ENCODE results near the gene RHOB.

RHOB gene

DNA sequence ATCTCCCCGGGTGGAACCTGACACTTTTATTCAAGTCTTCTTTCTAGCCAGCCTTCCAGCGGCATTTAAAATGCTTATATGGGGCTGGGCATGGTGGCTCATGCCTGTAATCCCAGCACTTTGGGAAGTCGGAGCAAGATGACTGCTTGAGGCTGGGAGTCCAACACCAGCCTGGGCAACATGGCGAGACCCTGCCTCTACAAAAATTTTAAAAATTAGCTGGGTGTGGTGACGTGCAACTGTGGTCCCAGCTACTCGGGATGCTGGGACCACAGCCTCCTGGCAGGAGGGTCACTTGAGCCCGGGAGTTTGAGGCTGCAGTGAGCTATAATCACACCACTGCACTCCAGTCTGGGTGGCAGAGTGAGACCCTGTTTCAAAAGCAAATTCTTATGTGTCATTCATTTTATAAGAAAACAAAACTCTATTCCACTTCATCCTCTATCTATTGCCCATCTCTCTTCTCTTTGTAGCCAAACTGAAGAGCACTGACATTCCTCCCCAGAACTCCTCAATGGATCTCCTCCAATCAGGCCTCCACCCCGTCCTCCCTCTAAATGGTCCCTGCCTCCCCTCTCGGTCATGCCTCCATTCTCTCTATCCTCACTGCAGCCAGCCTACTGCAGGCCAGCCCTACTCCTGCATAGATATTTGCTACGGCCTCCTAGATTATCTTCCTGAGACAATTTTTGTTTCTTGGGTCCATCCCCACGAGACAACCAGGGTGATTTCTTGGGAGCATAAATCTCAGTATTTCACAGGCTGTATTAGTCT is 18.0 kb upstream of the RHOB start:
- no peak overlapping the region for H3K9ac ChIP-seq (ENCODE audit: low read depth, low read length, poor library complexity)
- no peaks in the 10 kb centered on the region for H3K36me3 ChIP-seq (replicated peaks in 1 of 2; ENCODE audit: control insufficient read depth in 2 of 2, insufficient read depth in 2 of 2, low read length in 2 of 2)
- no peaks in the 10 kb centered on the region for H3K9me3 ChIP-seq (replicated peaks in 1 of 2; ENCODE audit: control insufficient read depth in 2 of 2, insufficient read depth in 1 of 2, low read depth in 1 of 2, low read length in 2 of 2)
- H3K14ac ChIP-seq (ENCODE audit: low read length): no peak overlapping the region
- no peak overlapping the region for H2AK5ac ChIP-seq (ENCODE audit: low read depth, low read length)
- H3K79me1 ChIP-seq (ENCODE audit: low read depth, low read length): no peaks in the 10 kb centered on the region
- no peak overlapping the region for H2BK12ac ChIP-seq (ENCODE audit: low read length)
- H2BK5ac ChIP-seq (ENCODE audit: low read length): no peak overlapping the region
- H3K27ac ChIP-seq (replicated peaks; ENCODE audit: low read length): no peak overlapping the region
- no peak for DNase-seq (ENCODE audit: low spot score)
- H3K4me3 ChIP-seq (ENCODE audit: low read length in 2 of 2): no peak overlapping the region
- H3K4me1 ChIP-seq (ENCODE audit: control insufficient read depth in 2 of 2, insufficient read depth in 1 of 2, low read depth in 1 of 2, low read length in 2 of 2): no peaks in the 10 kb centered on the region
- WGBS, 2 donors (ENCODE audit: extremely low coverage in 2 of 2, insufficient read length in 2 of 2, insufficient replicate concordance in 1 of 2): no CpG with 5 or more reads among the region's 11 CpGs
- H4K8ac ChIP-seq (ENCODE audit: low read depth, low read length): no peak overlapping the region
- H2BK15ac ChIP-seq (ENCODE audit: low read length): no peak overlapping the region
- no peak overlapping the region for H2AFZ ChIP-seq (ENCODE audit: low read length)
- no peak overlapping the region for H3K18ac ChIP-seq (ENCODE audit: low read length)
- H3K23ac ChIP-seq (ENCODE audit: low read depth, low read length, poor library complexity): no peak overlapping the region
- H3K27me3 ChIP-seq (ENCODE audit: control insufficient read depth in 3 of 3, insufficient read depth in 3 of 3, low read depth in 1 of 3, low read length in 3 of 3): peaks cover 0 to 50% (median 0%) of the 10 kb centered on the region in 3 experiments
- no peak overlapping the region for H3K4me2 ChIP-seq (ENCODE audit: insufficient read depth, low read length, poor library complexity, severe bottlenecking)
- no peak overlapping the region for H2BK120ac ChIP-seq (ENCODE audit: low read depth, low read length)
- no peak overlapping the region for H3K4ac ChIP-seq (ENCODE audit: low read length)
- no peak overlapping the region for H4K91ac ChIP-seq (ENCODE audit: low read depth, low read length, poor library complexity)

GRCh38 chr2:20429528-20429927 is 17.3 kb upstream of the RHOB start:
- no peak overlapping the region for H4K91ac ChIP-seq (ENCODE audit: low read depth, low read length, poor library complexity)
- H3K9me3 ChIP-seq (replicated peaks in 1 of 2; ENCODE audit: control insufficient read depth in 2 of 2, insufficient read depth in 1 of 2, low read depth in 1 of 2, low read length in 2 of 2): no peaks in the 10 kb centered on the region
- H3K27ac ChIP-seq (replicated peaks; ENCODE audit: low read length): no peak overlapping the region
- no peak overlapping the region for H3K18ac ChIP-seq (ENCODE audit: low read length)
- no peak overlapping the region for H2BK12ac ChIP-seq (ENCODE audit: low read length)
- no peak overlapping the region for H2BK5ac ChIP-seq (ENCODE audit: low read length)
- no peak overlapping the region for H3K4me3 ChIP-seq (ENCODE audit: low read length in 2 of 2)
- H3K14ac ChIP-seq (ENCODE audit: low read length): no peak overlapping the region
- no peak overlapping the region for H4K8ac ChIP-seq (ENCODE audit: low read depth, low read length)
- no peak overlapping the region for H2BK120ac ChIP-seq (ENCODE audit: low read depth, low read length)
- H3K27me3 ChIP-seq (ENCODE audit: control insufficient read depth in 3 of 3, insufficient read depth in 3 of 3, low read depth in 1 of 3, low read length in 3 of 3): peaks cover 0 to 49% (median 0%) of the 10 kb centered on the region in 3 experiments
- no peaks in the 10 kb centered on the region for H3K4me1 ChIP-seq (ENCODE audit: control insufficient read depth in 2 of 2, insufficient read depth in 1 of 2, low read depth in 1 of 2, low read length in 2 of 2)
- H3K36me3 ChIP-seq (replicated peaks in 1 of 2; ENCODE audit: control insufficient read depth in 2 of 2, insufficient read depth in 2 of 2, low read length in 2 of 2): no peaks in the 10 kb centered on the region
- H3K4me2 ChIP-seq (ENCODE audit: insufficient read depth, low read length, poor library complexity, severe bottlenecking): no peak overlapping the region
- no peak overlapping the region for H2AK5ac ChIP-seq (ENCODE audit: low read depth, low read length)
- no peaks in the 10 kb centered on the region for H3K79me1 ChIP-seq (ENCODE audit: low read depth, low read length)
- no peak overlapping the region for H3K9ac ChIP-seq (ENCODE audit: low read depth, low read length, poor library complexity)
- H3K23ac ChIP-seq (ENCODE audit: low read depth, low read length, poor library complexity): no peak overlapping the region
- no peak for DNase-seq (ENCODE audit: low spot score)
- no CpG with 5 or more reads among the region's 1 CpG for WGBS, 2 donors (ENCODE audit: extremely low coverage in 2 of 2, insufficient read length in 2 of 2, insufficient replicate concordance in 1 of 2)
- H2BK15ac ChIP-seq (ENCODE audit: low read length): no peak overlapping the region
- no peak overlapping the region for H3K4ac ChIP-seq (ENCODE audit: low read length)
- no peak overlapping the region for H2AFZ ChIP-seq (ENCODE audit: low read length)

DNA sequence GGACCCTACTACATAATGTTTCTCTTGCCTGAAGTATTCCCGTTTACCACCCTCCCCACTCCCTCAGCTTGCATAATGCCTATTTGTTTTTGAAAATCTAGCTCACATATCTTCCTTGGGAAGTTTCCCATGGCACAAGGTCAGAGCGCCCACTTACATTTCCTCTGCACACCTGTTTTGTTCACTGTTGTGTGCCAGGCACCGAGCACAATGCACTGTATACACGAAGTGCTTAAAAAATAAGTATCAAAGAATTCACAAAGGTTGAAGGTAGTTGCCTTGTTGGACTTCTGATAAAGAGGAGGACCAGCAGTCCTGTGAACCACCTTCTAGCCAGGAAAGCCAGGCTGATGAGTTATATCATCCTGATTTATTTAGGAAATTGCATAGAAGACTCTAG is 16.8 kb upstream of the RHOB start:
- H2AK5ac ChIP-seq (ENCODE audit: low read depth, low read length): no peak overlapping the region
- H2BK15ac ChIP-seq (ENCODE audit: low read length): no peak overlapping the region
- no CpG with 5 or more reads among the region's 4 CpGs for WGBS, 2 donors (ENCODE audit: extremely low coverage in 2 of 2, insufficient read length in 2 of 2, insufficient replicate concordance in 1 of 2)
- no peak overlapping the region for H3K18ac ChIP-seq (ENCODE audit: low read length)
- H3K4me1 ChIP-seq (ENCODE audit: control insufficient read depth in 2 of 2, insufficient read depth in 1 of 2, low read depth in 1 of 2, low read length in 2 of 2): no peaks in the 10 kb centered on the region
- no peak overlapping the region for H3K4me2 ChIP-seq (ENCODE audit: insufficient read depth, low read length, poor library complexity, severe bottlenecking)
- H2BK5ac ChIP-seq (ENCODE audit: low read length): no peak overlapping the region
- peaks cover 0 to 53% (median 0%) of the 10 kb centered on the region in 3 experiments for H3K27me3 ChIP-seq (ENCODE audit: control insufficient read depth in 3 of 3, insufficient read depth in 3 of 3, low read depth in 1 of 3, low read length in 3 of 3)
- no peak overlapping the region for H3K9ac ChIP-seq (ENCODE audit: low read depth, low read length, poor library complexity)
- no peak for DNase-seq (ENCODE audit: low spot score)
- no peaks in the 10 kb centered on the region for H3K9me3 ChIP-seq (replicated peaks in 1 of 2; ENCODE audit: control insufficient read depth in 2 of 2, insufficient read depth in 1 of 2, low read depth in 1 of 2, low read length in 2 of 2)
- H3K4me3 ChIP-seq (ENCODE audit: low read length in 2 of 2): no peak overlapping the region
- H2BK12ac ChIP-seq (ENCODE audit: low read length): no peak overlapping the region
- no peaks in the 10 kb centered on the region for H3K79me1 ChIP-seq (ENCODE audit: low read depth, low read length)
- H3K4ac ChIP-seq (ENCODE audit: low read length): no peak overlapping the region
- H3K27ac ChIP-seq (replicated peaks; ENCODE audit: low read length): no peak overlapping the region
- no peak overlapping the region for H3K14ac ChIP-seq (ENCODE audit: low read length)
- H2AFZ ChIP-seq (ENCODE audit: low read length): no peak overlapping the region
- no peak overlapping the region for H3K23ac ChIP-seq (ENCODE audit: low read depth, low read length, poor library complexity)
- H3K36me3 ChIP-seq (replicated peaks in 1 of 2; ENCODE audit: control insufficient read depth in 2 of 2, insufficient read depth in 2 of 2, low read length in 2 of 2): no peaks in the 10 kb centered on the region
- H4K91ac ChIP-seq (ENCODE audit: low read depth, low read length, poor library complexity): no peak overlapping the region
- H2BK120ac ChIP-seq (ENCODE audit: low read depth, low read length): no peak overlapping the region
- no peak overlapping the region for H4K8ac ChIP-seq (ENCODE audit: low read depth, low read length)

DNA sequence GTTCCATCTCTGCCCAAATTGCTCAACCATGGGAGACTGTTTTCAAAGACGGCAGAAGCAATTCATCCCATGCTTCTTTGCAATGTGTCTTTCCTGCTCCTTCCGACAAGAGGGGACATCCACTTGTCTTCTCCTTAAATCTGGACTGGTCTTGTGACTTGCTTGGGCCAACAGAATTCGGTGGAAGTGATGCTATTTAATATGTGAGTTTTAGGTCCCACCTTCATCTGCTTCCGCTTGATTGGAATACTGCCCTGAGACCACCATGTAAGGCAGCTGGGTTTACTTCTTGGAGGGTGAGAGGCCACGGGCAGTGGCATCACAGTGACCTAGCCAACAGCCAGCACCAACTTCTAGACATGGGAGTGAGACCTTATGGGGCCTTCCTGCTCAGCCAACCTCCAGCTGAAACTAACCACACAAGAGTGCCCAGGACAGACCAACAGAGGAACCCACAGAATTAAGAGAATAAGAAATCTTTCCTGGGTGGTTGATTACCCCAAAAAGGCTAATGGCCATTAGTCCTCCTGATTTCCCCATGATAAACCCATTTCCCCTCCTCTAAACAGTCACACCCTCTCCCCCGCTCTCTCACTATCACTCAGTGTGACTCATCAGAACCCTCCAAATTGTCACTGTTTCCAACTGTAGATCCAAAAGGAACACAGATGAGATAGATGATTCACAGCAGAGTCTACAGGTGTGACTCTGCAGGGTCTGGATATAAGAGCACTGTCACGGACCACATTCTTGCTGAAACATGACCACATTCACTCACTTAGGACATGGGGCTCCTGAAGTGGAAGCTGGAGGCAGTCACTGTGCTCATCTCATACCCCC is 16.2 kb upstream of the RHOB start:
- no peak overlapping the region for H2BK12ac ChIP-seq (ENCODE audit: low read length)
- H3K27me3 ChIP-seq (ENCODE audit: control insufficient read depth in 3 of 3, insufficient read depth in 3 of 3, low read depth in 1 of 3, low read length in 3 of 3): peaks cover 0 to 54% (median 0%) of the 10 kb centered on the region in 3 experiments
- H3K14ac ChIP-seq (ENCODE audit: low read length): no peak overlapping the region
- H3K23ac ChIP-seq (ENCODE audit: low read depth, low read length, poor library complexity): no peak overlapping the region
- no peaks in the 10 kb centered on the region for H3K79me1 ChIP-seq (ENCODE audit: low read depth, low read length)
- H2BK120ac ChIP-seq (ENCODE audit: low read depth, low read length): no peak overlapping the region
- no peak overlapping the region for H2BK15ac ChIP-seq (ENCODE audit: low read length)
- no peaks in the 10 kb centered on the region for H3K36me3 ChIP-seq (replicated peaks in 1 of 2; ENCODE audit: control insufficient read depth in 2 of 2, insufficient read depth in 2 of 2, low read length in 2 of 2)
- H3K18ac ChIP-seq (ENCODE audit: low read length): no peak overlapping the region
- H3K9me3 ChIP-seq (replicated peaks in 1 of 2; ENCODE audit: control insufficient read depth in 2 of 2, insufficient read depth in 1 of 2, low read depth in 1 of 2, low read length in 2 of 2): no peaks in the 10 kb centered on the region
- no peaks in the 10 kb centered on the region for H3K4me1 ChIP-seq (ENCODE audit: control insufficient read depth in 2 of 2, insufficient read depth in 1 of 2, low read depth in 1 of 2, low read length in 2 of 2)
- no peak overlapping the region for H2AK5ac ChIP-seq (ENCODE audit: low read depth, low read length)
- H3K4ac ChIP-seq (ENCODE audit: low read length): no peak overlapping the region
- no peak overlapping the region for H3K9ac ChIP-seq (ENCODE audit: low read depth, low read length, poor library complexity)
- no peak for DNase-seq (ENCODE audit: low spot score)
- H3K4me2 ChIP-seq (ENCODE audit: insufficient read depth, low read length, poor library complexity, severe bottlenecking): no peak overlapping the region
- H2AFZ ChIP-seq (ENCODE audit: low read length): no peak overlapping the region
- no peak overlapping the region for H2BK5ac ChIP-seq (ENCODE audit: low read length)
- no peak overlapping the region for H4K8ac ChIP-seq (ENCODE audit: low read depth, low read length)
- no peak overlapping the region for H3K4me3 ChIP-seq (ENCODE audit: low read length in 2 of 2)
- no CpG with 5 or more reads among the region's 7 CpGs for WGBS, 2 donors (ENCODE audit: extremely low coverage in 2 of 2, insufficient read length in 2 of 2, insufficient replicate concordance in 1 of 2)
- H4K91ac ChIP-seq (ENCODE audit: low read depth, low read length, poor library complexity): no peak overlapping the region
- no peak overlapping the region for H3K27ac ChIP-seq (replicated peaks; ENCODE audit: low read length)

Measured in neuronal stem cell (in vitro differentiated cells).